Measurements from ENCODE around the gene COL5A1.

COL5A1 gene

DNA sequence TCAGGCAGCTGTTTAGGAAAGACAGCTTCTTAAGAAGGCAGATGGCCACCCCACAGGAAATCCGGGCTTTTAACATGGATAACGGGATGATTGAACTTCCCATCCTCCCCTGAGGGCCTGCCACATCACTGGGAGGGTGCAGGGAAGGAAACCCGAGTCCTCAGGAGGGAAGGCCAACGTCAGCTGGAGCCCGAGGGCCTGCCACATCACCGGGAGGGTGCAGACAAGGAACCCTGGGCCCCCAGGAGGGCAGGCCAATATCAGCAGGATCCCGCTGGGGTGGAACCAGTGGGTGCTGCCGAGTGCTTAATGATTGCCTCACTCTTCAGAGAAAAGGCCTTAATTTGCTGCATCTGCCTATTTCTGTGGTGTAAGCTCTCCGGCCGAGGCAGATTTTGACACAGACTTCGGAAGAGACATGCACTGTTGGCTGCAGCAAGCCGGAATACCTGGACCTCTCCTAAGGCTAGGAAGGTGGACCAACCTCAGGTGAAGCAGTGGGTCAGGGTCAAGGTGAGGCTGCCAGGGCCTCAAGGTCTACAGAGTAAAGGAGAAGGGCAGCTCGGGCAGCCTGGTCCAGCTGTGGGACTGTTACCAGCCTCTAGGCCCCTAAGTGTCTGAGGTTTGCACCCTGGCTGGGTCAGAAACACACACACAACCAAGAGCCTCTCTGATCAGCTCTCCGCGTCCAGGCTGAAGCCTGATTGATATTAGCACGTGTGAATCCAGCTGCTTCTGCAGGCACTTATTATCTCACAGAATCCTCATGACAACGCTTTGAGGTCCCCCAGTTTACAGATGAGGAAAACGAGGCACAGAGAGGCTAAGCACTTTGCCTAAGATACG, 14.8 kb upstream of the COL5A1 start:
- DNase-seq: no peak

DNA sequence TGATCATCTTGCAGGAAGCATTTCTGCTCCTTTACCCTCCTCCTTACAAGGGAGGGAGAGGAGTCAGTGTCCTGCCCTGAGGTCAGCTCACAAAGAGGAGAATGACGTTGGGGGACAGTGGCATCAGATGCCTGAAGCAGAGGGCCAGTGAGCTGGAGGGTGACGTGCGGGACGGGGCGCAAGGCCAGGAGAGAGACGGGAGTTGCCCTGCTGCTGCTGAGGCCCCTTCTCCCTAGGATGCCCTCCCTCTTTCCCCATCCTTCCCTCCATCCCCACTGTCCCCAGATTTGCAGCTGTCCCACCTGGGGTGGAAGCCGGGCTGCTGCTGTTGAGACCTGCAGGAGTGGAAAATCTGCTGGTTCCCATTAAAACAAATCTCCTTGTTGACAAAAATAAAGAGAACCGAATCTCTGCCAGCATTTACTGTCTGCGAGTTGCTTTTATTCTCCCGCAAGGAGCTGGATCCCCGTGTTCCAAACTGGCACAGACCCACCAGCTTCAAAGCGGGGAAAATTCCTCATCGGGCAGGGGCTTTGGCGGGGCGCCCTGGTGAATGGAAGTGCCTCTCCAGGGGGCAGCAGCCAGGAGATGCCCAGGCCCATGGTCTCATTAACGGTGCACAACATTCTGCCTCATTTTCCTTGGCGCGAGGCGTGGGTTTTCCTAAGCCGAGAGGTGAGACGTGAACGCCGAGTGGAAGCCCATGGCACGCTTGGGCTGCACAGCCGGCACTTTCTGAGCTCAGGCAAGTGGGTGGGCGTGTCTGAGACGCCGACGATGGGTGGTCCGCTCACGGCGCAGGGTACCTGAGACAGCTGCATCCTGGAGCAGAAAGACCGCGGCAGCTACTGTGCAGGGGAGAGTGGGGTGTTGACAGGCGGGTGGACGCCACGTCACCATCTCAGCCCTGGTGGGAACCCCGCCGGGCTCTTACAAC, 13.9 kb upstream of the COL5A1 start:
- no peak for DNase-seq

DNA sequence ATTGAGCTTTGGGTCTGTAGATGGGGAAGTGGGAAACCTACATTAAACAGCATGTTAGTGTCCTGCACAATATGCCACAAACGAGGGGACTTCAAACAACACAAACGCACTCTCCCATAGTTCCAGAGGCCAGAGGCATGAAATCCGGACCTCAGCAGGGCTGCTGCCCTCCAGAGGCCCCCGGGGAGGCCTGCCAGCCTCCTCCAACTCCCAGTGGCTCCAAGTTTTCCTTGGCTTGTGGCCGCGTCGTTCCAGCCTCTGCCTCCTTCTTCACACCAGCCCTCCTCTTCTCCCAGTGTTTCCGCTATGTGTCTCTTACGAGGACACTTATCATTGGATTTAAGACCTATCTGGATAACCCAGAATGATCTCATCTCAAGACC, 13.3 kb upstream of the COL5A1 start:
- DNase-seq: no peak

DNA sequence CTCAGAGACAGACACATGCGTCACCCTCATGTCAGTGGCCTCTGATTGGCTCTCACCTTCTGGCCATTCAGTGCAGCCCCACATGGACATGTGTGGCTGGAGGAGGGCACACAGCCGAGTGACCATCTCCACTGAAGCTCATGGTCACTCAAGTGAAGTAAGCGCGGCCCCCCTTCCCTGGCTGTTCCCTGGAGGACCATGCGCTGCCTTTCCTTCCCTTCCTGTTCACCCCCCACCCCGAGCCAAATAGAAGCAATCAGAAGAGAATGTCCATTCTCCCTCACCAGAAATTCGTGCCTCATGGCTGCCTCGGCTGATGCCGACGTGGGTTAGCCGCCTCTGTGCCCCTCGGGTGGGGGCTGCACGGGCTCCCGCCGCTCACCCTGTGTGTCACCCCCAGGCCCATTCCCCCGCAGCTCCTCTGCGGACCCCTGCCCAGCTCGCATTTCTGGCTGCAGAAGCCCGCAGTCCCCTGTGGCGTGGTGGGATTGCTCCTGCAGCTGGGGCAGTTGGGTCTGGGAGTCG, 12.5 kb upstream of the COL5A1 start:
- no peak for DNase-seq

DNA sequence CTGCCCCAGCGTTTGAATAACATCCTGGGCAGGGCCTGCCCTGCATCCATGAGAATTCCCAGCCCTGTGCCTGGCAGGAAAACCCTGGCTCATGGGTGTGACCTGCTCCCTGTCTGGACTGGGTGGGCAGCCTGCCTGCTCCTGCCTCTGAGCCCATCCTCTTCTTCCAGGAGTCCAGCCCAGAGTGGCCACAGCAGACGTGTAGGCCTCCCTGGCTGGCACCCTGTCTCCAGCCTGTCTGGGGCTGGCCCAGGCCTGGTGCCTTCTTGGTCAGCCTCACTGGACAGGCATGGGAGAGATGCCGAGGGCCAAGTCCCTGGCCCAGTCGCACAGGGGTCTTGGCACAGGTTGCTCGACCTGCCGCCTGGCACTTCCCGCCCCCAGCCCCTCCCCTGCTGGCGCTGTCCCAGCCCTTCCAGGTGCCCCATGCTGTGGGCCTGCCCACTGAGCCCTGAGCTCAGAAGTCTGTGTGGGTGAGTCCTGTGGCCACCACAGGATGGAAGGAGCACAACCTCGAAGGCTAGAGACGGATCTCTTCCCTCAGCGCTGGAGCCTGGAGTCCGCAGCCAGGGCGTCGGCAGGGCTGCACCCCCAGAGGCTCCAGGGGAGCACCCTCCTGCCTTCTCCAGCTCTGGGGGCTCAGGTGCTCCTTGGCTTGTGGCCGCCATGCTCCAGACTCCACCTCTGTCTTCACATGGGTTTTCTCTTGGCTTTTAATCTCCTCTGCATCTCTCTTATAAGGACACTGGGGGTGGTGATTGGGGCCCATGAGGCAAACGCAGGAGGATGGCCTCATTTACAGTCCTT, 11.8 kb upstream of the COL5A1 start:
- DNase-seq: no peak

DNA sequence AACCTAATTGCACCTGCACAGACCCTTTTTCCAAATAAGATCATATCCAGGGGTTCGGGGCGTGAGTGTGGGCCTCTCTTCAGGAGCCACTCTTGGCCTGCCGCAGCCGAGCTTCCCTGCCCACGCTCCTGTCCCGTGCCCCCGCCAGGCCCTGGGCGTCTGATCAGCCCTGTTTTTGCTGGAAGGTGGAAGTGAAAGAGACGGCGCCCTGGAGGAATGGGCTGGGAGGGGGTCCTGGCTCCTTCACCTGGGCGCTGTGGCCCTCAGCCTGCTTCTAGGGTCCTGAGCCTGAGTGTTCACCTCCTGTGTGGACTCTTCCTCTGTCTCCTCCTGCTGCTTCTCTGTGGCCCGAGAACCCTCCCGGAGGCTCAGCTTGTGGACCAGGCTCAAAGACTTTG, 11.2 kb upstream of the COL5A1 start:
- no peak for DNase-seq

DNA sequence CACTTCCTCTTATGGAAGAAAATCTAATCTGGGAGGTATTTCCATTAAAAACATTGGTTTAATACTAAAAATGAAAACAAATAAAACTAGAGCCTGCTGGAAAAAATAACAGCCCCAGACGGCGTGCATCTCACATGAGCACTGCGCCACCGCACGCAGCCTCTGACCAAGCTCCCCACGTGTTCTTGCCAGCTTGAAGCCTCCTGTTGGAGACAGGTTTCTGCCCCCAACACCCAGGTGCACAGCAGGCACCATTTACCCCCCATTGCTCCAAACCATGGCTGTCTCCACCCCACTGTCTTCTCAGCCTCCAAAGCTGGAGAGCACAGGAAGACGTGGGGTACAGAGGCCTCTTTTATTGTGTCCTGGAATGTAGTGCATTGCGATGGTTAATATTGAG, 10.7 kb upstream of the COL5A1 start:
- DNase-seq: no peak

DNA sequence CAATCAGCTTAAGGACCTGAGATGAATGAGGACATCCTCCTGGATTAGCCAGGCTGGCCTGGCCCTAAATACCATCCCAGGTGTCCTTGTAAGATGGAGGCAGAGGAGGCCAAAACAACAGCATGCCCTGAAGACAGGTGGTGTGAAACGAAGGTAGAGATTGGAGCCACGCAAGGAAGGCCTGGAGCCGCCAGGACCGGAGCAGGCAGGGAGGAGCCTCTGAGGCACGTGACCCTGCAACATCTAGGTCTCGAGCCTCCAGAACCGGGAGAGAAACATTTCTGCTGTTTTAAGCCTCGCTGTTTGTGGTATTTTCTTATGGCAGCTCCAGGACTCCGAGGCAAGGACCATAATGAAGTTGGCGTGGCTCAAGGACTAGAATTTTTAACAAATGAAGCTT, 9.7 kb upstream of the COL5A1 start:
- no peak for DNase-seq

DNA sequence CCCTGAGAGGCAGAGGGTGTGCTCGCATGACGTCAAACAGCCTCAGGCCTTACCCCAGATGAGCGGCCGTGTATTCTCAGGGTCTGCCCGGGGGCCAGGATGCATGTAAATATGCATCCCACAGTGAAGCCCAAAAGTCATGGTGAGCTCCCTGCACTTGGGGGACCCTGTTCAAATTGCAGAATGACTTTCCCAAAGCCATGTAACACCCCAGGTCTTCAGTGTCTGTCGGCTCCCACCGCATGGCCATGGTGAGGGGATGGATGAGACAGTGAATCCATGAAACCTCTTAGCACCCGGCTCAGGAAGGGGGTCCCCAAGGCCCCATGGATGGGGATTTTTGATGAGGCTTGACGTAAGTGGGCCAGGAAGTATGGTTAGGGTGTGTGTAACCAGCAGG, 9.3 kb upstream of the COL5A1 start:
- no peak for DNase-seq

DNA sequence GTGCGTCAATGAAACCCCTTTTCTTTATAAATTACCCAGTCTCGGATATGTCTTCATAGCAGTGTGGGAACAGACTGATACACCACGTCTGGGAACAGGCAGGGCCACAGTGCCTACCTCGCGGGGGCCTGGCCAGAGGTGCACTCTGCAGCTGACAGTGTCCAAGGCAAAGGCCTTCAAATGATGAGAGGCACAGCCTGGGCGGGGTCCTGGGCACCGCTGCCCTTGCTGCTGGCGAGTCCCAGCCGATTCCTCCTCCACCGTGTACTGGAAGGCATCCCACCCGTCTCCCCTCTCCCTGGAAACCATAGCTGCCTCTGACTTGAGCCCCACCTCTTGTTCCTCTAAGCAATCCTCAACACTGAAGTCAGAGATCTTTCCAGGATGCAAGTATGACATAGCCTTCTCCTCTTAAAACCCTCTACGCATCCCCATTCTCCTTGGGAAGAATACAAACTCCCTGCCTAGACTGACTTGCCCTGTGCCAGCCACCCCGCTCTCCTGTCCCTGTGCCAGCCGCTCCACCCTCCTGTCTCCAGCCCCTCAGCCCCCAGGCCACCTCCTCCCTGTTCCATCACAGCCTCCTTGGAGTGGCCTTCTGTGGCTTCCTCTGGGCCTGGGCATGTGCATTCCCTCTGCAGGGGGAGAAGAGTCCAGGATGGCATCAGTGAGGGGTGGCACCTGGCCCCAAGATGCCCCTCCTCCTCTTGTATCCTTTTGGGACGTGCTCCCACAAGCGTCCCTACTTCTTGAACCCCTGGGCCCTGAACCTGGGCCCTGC, 8.1 kb upstream of the COL5A1 start:
- DNase-seq: no peak

DNA sequence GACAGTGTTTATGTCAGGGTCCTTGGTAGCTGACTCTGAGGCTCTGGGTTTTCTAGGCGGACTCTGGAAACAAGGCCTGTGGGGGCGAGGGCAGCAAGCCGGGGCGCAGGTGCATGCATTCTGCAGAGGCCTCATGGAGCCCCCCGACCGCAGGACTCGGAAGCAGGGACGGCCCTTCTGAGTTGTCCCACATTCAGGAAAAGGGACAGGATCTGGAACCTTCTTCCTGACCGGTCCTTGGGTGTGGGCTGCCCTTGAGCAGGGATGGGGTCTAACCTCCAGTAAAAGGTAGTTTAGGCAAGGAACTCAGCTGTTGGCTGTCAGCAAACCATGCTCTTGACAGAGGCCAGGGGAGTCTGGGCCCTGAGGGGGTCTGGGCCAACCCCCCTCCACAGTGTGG, 7.4 kb upstream of the COL5A1 start:
- DNase-seq: no peak

DNA sequence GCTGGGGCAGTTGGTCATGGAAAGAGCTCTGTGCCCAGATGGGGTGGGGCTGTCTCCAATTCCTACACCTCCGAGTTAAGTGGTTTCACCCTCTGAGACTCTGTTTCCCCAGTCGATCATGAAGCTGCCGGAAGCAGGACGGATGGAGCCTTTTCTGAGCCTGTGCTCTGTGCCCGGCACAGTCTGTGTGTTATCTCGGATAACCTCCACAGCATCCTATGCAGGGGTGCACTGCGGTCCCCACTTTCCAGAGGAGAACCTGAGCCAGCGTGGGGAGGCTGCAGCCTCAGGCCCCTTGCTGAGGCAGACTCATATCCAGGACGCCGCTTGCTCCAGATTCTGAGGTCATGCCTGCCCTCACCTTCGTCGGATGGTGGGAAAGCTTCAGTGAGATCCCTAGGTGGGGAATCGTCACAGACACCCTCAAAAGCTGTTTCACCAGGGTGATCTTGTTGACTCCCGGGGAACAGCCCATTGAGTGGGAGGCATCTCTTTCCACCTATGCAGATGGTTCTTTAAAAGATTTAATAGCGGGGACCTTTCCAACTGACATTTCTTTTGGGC, 6.9 kb upstream of the COL5A1 start:
- DNase-seq: no peak

DNA sequence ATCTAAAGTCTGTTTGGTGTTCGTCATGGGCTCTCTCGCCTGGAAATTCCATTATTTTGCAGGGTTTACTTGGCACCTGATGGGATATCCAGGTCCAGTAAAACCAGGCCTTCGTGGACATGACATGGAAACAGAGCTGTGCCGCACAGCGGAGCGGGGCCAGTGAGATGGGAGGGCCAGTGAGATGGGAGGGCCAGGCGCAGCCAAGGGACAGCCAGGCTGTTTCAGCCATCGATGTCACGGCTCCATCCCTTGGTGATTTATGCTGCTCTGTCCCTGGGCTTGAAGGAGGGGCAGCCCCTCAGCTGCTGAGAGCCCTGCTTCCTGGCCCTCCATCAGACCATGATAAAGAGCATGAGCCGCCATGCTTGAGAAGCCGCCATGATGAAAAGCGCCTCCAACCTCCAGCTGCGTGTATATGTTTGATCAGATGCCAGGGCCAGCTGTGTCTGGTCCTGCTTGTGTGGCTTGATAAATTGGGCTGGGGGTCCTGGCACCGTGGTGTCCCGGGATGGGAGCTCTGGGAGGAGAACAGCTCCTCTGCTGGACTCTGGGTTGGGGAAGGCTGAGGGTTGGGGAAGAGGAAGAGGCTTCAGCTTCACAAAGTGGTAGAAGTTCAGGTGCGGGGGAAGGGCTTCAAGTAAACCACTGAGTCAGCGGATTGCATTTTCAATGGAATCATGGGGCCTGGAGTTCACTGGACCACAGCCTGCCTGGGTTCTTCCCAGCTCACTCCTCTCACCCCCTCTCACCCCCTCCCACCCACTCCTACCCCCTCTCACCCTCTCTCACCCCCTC, 6.1 kb upstream of the COL5A1 start:
- DNase-seq: no peak

DNA sequence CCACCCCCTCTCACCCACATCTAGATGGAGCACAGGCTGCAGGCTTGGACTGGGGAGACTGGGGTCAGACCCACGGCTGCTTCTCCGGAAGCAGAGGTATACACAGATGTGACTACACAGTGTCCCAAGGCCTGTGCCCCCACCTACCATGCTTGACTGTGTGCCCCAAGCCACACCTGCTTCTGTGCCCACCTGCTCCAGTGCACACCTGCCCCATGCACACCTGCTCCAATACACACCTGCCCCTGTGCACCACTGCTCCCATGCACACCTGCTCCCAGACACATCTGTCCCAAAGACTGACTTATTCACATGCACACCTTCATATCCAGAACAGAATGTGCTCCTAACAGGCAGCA, 5.5 kb upstream of the COL5A1 start:
- no peak for DNase-seq

DNA sequence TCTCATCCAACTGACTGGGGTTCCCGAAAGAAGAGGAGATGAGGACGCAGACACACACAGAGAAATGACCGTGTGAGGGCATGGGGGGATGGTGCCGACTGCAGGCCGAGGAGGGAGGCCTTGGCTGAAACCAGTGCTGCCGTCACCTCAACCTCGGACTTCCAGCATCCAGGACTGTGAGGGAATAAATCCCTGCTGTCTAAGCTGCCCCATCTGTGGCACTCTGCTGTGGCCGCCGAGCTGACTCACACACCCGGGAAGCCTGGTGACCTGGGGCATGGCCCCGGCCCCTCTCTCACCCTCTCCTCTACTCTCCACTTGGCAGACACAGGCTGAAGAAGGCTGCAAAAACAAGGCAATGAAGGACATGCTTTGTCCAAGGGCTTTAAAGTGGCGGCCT, 4.4 kb upstream of the COL5A1 start:
- DNase-seq: no peak

DNA sequence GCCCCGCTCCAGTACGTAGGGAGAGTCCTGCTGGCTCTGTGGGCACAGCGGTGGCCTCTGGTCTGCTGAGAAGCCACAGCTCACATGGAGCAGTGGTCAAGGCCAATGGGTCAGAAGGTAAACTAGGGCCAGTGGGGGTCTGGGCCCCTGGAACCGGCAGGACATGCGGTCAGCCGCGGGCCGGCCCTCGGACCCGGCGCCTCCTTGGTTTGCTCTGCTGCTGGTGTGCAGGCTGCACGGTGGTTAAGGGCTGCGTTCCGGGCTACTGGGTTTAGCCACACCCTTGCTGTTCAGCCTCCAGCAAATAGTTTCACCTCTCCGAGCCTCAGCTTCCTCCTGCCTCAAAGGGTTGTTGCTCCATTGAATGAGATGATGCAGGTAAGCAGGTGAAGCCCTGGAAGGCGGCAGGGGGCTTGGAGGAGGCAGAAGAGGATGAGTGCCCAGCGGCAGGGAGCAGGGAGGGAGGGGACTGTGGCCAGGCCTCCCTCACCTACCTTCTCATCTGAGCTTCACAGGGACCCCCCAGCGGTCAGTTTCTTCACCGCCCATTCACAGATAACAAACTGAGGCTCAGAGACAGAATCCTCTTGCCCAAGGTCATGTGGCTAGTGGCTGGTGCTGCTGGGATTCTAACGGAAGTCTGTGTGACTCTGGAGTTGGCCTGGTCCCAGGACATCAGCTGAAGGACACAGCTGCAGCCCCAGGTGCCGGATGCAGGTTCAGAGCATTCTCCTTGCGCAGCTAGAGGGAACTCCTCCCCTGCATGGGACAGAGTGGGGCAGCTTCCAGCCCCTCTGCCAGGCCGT, 3.7 kb upstream of the COL5A1 start:
- no peak for DNase-seq

DNA sequence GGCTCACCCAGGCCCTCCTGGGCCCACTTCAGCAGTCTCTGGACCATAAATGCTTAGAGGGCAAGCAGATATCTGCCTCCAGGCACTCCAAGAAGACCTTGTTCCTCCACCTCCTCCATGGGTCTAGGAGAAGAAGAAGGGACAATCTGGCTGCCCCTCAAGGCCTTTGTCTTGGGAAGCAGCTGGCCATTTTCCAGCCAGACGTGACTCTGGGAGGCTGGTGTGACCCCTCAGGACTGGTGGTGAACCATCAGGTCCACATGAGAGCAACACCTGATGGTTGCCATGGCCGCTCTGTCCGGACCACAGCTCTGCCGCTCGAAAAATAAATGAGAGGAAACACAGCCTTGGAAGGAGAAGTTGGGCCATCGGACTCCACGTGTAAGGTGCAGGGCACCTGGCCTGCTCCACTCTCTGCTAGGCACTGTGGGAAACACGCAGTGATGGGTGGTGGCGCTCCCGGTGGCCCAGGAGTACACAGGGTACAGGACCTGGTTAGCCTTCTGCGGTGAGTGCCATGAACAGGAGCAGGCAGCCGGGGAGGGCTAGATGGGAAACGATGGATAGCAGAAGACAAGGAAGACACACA, 3.0 kb upstream of the COL5A1 start:
- DNase-seq: no peak

DNA sequence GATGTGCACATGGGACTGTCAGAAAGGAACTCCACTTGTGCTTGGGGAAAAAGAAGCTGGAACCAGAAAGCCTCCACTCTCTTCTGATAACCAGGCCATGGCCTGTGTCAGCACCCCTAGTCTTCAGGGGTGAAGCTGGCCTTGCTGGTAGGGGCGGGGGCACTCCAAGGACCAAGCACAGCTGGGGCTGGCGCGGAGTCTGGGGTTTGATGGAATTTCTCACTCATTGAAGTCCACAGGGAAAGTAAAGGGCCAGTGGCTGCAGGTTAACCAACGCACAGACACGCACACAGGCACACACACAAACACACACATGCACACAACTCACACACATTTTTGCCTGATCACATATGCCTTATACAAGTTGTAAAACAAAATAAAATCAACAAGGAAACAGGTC, 1.6 kb upstream of the COL5A1 start:
- DNase-seq: no peak

DNA sequence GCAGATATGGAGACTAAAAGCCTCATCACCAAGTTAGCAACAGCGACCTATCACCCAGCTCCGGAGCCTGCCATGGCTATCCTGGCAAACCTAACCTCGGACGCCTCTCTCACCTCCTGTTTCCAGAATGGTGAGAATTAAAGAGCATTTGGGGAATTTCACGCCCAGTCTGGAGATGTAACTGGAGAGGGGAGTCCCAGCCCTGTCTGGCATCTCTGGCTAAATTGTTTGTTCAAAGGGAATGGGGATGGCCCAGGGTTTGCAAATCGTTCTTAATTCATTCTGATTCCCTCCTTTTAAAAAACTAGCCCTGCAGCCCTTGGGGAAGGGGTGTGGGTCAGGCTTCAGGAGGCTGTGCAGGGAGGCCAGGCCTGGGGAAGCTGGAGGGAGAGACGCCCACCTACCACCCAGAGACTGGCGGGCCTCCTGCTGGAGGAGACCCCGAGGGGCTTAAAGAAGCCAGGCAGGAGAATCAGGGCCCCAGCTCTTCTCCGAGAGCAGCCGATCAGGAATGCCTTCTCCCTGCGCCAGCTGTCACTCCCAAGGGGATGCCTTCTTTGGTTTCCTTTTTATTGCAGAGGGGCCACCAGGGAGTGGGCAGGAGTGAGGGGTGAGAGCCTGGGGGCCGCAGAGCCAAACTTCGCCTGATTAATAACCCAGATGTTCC, 964 bp upstream of the COL5A1 start:
- DNase-seq: no peak

All from NCI-H1417 treated with DMSO at 0.1 percent for 48 hours (cell line).